ENCODE results near the gene MAVS. TPM values are rescaled to one million over a fixed set of nuclear protein-coding genes. Genes with fewer than 3 reads are reported as not detected.

The MAVS gene
- total and polyA plus RNA-seq, 2 experiments from 2014 or later: 15.6 to 24.7 TPM

DNA sequence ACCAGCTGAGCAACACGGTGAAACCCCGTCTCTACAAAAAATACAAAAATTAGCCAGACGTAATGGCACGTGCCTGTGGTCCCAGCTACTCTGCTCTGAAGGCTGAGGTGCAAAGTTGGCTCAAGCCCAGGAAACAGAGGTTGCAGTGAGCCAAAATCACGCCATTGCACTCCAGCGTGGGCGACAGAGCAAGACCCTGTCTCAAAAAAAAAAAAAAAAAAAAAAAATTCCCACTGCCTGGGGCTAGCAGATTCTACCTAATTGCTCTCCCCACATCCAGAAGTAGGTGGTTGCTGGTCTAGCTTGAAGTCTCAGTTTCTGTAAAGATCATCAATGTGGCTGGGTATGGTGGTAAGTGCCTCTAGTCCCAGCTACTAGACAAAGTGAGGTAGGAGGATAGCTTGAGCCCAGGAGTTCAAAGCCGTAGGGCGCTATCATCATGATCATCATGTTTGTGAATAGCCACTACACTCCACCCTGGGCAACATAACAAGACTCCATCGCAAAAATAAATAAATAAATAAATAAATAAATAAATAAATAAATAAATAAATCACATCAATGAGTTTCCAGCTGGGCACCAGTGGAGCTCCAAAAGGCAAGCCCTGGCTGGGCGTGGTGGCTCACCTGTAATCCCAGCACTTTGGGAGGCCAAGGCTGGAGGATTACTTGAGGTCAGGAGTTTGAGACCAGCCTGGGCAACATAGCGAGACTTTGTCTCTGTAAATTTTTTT lies 32.6 kb upstream of the MAVS start:
- Histone ChIP-seq H3K27me3 (no peaks in the 10 kb centered on the region), H4K20me1 (ENCODE audit: insufficient read depth, poor library complexity, severe bottlenecking) (no peaks in the 10 kb centered on the region), H3K27ac (peak overlapping the region; percentile 95), H2AFZ (no peak overlapping the region), H3K36me3 (replicated peaks; ENCODE audit: insufficient read depth, low read depth) (no peaks in the 10 kb centered on the region), H3K4me2 (no peak overlapping the region), H3K4me1 (ENCODE audit: insufficient read depth) (peaks cover 30% of the 10 kb centered on the region), H3K9me2 (replicated peaks; ENCODE audit: insufficient read depth) (no peaks in the 10 kb centered on the region), H3K4me3 (no peak overlapping the region), H3K9me3 (ENCODE audit: low read depth) (no peaks in the 10 kb centered on the region), H3K79me2 (peaks cover 4% of the 10 kb centered on the region)
- DNase-seq (ENCODE audit: low spot score): no peak
- WGBS (ENCODE audit: low lambda C conversion rate, missing lambda C conversion rate): 86% methylated on average over 12 of the region's 12 CpGs
- TF ChIP-seq, protein P1, sequence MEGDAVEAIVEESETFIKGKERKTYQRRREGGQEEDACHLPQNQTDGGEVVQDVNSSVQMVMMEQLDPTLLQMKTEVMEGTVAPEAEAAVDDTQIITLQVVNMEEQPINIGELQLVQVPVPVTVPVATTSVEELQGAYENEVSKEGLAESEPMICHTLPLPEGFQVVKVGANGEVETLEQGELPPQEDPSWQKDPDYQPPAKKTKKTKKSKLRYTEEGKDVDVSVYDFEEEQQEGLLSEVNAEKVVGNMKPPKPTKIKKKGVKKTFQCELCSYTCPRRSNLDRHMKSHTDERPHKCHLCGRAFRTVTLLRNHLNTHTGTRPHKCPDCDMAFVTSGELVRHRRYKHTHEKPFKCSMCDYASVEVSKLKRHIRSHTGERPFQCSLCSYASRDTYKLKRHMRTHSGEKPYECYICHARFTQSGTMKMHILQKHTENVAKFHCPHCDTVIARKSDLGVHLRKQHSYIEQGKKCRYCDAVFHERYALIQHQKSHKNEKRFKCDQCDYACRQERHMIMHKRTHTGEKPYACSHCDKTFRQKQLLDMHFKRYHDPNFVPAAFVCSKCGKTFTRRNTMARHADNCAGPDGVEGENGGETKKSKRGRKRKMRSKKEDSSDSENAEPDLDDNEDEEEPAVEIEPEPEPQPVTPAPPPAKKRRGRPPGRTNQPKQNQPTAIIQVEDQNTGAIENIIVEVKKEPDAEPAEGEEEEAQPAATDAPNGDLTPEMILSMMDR (IDR thresholded peaks at IDR 0.05; ENCODE audit: poor library complexity): no peak
- no peak for TF ChIP-seq EZH2phosphoT487 (IDR thresholded peaks at IDR 0.05; ENCODE audit: low read depth, severe bottlenecking, unreplicated experiment)
- no peak for TF ChIP-seq EZH2 (IDR thresholded peaks at IDR 0.05; ENCODE audit: borderline replicate concordance)

DNA sequence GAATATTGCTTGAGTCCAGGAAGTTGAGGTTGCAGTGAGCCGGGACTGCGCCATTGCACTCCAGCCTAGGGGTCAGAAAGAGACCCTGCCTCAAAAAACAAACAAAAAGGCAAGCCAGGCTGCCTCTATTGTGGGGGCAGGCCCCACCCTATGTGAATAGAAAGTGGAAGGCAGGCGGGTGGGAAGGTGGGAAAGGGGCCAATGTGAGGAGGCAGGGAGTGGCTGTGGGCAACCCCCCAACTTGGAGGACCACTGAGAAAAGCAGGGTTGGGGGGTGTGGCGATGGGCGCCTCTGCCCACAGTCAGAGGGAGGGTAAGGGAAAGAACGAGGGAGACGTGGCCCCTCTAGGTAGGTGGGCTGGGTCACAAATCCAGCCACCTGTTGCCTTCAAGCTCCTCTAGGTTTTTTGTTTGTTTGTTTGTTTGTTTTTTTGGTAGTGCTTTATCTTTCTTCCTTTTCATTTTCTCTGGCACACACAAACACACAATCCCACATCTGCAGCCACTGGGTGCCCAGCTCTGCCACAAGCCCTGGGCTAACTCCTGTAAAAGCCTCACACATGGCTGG lies 31.6 kb upstream of the MAVS start:
- Histone ChIP-seq H3K27ac (no peak overlapping the region), H3K4me1 (ENCODE audit: insufficient read depth) (peaks cover 37% of the 10 kb centered on the region), H3K79me2 (peaks cover 1% of the 10 kb centered on the region), H2AFZ (no peak overlapping the region), H3K4me3 (no peak overlapping the region), H3K27me3 (no peaks in the 10 kb centered on the region), H3K9me2 (replicated peaks; ENCODE audit: insufficient read depth) (no peaks in the 10 kb centered on the region), H3K36me3 (replicated peaks; ENCODE audit: insufficient read depth, low read depth) (no peaks in the 10 kb centered on the region), H4K20me1 (ENCODE audit: insufficient read depth, poor library complexity, severe bottlenecking) (no peaks in the 10 kb centered on the region), H3K9me3 (ENCODE audit: low read depth) (no peaks in the 10 kb centered on the region), H3K4me2 (no peak overlapping the region)
- 90% methylated on average over 7 of the region's 7 CpGs for WGBS (ENCODE audit: low lambda C conversion rate, missing lambda C conversion rate)
- TF ChIP-seq EZH2 (IDR thresholded peaks at IDR 0.05; ENCODE audit: borderline replicate concordance) (no peak), EZH2phosphoT487 (IDR thresholded peaks at IDR 0.05; ENCODE audit: low read depth, severe bottlenecking, unreplicated experiment) (no peak)
- TF ChIP-seq, protein P1 (IDR thresholded peaks at IDR 0.05; ENCODE audit: poor library complexity): no peak
- no peak for DNase-seq (ENCODE audit: low spot score)

DNA sequence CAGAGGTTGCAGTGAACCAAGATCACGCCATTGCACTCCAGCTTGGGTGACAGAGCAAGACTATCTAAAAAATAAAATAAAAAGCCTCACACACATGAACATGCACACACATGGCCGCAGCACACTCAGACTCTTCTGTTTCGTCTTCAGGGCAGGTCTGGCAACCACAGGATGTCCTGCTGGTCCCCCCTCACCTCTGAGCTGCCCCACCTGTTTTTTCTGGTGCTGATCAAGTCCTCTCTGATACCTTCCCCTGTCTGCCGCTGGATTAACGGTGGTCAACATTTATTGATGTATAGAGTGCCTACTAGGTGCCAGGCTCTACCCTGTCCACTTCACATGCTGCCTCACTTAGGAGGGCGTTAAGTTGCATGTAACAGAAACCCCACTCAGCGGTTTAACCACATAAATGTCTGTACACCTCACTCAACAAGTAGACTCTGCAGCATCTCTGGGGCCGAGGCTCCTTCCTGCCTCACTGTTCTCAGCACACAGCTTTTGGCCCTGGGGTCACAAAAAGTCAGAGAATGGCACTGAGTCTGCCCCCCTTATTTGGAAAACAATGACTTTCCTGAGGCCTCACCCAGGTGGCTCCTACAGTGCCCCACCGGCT lies 30.8 kb upstream of the MAVS start:
- DNase-seq (ENCODE audit: low spot score): no peak

More for the DNA sequence above, 30.8 kb upstream of the MAVS start:
- no peaks in the 10 kb centered on the region for H3K79me2 ChIP-seq
- no peak overlapping the region for H3K4me2 ChIP-seq
- no peak for TF ChIP-seq EZH2 (IDR thresholded peaks at IDR 0.05; ENCODE audit: borderline replicate concordance)
- no peak for TF ChIP-seq EZH2phosphoT487 (IDR thresholded peaks at IDR 0.05; ENCODE audit: low read depth, severe bottlenecking, unreplicated experiment)
- TF ChIP-seq, protein P1 (IDR thresholded peaks at IDR 0.05; ENCODE audit: poor library complexity): no peak
- no peak overlapping the region for H3K27ac ChIP-seq
- H3K36me3 ChIP-seq (replicated peaks; ENCODE audit: insufficient read depth, low read depth): no peaks in the 10 kb centered on the region
- H3K27me3 ChIP-seq: no peaks in the 10 kb centered on the region
- no peaks in the 10 kb centered on the region for H3K9me2 ChIP-seq (replicated peaks; ENCODE audit: insufficient read depth)
- no peak overlapping the region for H2AFZ ChIP-seq
- no peaks in the 10 kb centered on the region for H3K9me3 ChIP-seq (ENCODE audit: low read depth)
- H3K4me1 ChIP-seq (ENCODE audit: insufficient read depth): peaks cover 37% of the 10 kb centered on the region
- H3K4me3 ChIP-seq: no peak overlapping the region
- H4K20me1 ChIP-seq (ENCODE audit: insufficient read depth, poor library complexity, severe bottlenecking): no peaks in the 10 kb centered on the region
- 78% methylated on average over 9 of the region's 9 CpGs for WGBS (ENCODE audit: low lambda C conversion rate, missing lambda C conversion rate)

All from hepatocyte (in vitro differentiated cells).